ENCODE measurements around the gene AGTPBP1. TPM values are rescaled to one million over a fixed set of nuclear protein-coding genes. Genes with fewer than 3 reads are reported as not detected.
A peak's percentile ranks its signal among the peaks of the same experiment; 100 is the strongest.
"Not testable (repeated sequence)": the region's sequence is repeated elsewhere in the genome, so short reads cannot be mapped to it uniquely, and the experiment has no call there.

Gene AGTPBP1
- total RNA-seq, 1 donor from 2014 or later: 34.4 TPM

DNA sequence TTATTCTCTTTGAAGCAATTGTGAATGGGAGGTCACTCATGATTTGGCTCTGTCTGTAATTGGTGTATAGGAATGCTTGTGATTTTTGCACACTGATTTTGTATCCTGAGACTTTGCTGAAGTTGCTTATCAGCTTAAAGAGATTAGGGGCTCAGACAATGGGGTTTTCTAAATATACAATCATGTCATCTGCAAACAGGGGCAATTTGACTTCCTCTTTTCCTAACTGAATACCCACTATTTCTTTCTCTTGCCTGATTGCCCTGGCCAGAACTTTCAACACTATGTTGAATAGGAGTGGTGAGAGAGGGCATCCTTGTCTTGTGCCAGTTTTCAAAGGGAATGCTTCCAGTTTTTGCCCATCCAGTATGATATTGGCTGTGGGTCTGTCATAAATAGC is 22.3 kb downstream of the AGTPBP1 start:
- not testable (repeated sequence) for DNase-seq

- DNase-seq: not testable (repeated sequence)
These were observed 23.9 kb downstream of the AGTPBP1 start for GRCh38 chr9:85717818-85718217.

- no peak for DNase-seq
These were observed 24.5 kb downstream of the AGTPBP1 start for GRCh38 chr9:85717220-85717619.

DNA sequence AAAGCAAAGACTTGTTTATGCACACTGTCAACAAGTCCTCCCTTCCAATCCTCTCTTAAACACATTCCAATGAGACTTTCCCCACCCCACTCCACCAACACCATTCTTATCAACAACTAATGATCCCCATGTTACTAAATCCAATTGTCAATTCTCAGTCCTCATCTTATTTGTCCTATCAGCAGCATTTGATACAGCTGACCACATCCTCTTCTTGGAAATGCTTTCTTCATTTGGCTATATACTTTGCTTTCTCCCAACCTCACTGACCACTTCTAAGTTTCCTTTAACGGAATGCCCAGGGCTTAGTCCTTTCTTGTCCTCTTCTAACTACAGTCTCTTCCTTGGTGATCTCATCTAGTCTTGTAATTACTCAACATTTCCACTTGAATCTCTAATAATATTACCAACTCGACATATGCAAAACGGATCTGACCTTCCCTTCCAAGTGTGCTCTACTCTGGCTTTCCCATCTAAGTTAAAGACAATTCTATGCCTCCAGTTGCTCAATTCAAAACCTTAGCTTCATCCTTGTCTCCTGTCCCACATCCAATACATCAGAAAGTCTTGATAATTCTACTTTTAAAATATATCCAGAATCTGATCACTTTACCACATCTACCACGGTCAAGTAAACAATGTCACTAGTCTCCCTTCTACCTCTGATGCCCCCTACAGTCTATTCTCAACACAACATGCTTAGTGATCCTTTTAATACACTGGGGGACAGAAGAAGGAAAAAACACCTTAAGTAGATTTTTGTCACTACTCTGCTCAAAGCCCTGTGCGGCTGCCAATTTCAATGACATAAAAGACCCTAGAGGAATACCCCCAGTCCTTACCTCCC is 25.5 kb downstream of the AGTPBP1 start:
- DNase-seq: no peak

DNA sequence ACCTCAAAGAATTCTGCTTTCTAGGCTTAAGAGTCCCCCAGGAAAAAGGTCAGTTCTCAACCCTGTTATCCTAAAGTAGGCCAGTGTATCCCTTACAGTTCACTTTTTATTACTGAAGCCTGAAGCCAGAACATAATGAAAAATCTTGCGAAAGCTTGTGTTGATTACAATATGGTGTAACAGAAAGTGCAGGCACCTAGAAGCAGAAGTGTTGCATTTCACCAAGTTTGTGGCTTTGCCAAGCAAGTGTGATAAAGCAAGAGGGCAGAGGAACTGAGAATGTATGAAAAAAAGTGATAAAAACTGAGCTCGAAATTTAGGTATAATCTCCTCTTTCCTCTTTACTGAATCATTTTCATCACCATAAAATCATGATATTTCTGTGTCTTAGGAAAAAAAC is 26.2 kb downstream of the AGTPBP1 start:
- DNase-seq: no peak

GRCh38 chr9:85713897-85714296 is 27.9 kb downstream of the AGTPBP1 start:
- no peak for DNase-seq

DNA sequence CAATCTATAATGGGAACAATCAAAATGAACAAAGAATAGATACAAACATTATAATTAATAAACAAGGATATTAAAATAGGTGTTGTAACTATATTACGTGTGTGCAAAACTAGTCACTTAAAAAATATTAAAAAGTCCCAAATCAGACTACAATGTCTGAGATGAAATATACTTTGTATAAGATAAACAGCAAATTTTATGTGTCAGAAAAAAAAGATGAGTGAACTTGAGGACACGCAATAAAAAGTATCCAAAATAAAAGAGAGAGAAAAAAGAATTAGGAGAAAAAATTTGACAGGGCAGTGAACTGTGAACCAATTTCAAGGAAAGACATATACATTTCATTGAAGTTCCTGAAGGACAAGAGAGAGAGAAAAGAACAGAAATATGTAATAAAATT is 37.0 kb downstream of the AGTPBP1 start:
- DNase-seq: no peak

DNA sequence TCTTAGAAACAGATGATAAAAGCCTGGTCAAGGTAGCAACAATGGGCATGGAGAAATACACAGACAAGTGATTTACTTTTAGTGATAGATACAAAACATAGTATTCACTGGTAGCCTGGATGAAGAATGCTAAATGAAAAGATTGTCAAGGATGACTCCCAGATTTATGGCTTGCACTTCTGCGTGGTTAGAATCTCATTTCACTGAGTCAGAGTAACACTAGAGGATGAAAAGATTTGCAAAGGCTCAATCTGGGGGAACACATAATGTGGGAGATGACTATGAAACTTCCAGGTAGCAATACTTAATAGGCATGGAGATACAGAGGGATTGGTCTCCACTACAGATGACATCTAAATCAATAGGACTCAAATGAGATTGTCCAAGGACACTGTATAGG is 38.4 kb downstream of the AGTPBP1 start:
- DNase-seq: no peak

DNA sequence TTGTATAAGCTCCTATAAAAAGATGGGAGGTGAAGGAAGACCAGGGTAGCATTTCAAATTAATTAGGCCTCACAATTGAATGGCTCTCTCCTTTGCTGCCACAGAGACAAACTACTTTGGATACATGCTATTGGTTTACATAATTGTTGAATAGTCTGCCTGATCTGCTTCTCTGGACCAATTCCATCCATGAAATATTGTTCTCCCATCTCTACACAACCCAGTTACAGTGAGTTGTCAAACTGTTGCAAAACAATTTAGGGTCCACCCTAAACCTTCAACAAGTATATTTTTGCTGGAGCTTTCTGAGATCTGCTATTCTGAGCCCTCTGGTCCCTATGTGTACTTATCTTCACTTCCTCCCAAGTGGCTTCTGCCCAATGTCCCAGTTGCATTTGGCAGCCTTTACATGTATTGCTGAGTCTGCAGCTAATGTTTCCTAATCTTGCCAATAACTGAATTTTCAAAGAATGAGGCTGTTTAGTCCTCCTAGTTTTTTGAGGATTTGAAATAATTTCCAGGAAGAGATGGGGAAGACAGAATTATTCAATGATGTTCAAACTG is 38.9 kb downstream of the AGTPBP1 start:
- no peak for DNase-seq

DNA sequence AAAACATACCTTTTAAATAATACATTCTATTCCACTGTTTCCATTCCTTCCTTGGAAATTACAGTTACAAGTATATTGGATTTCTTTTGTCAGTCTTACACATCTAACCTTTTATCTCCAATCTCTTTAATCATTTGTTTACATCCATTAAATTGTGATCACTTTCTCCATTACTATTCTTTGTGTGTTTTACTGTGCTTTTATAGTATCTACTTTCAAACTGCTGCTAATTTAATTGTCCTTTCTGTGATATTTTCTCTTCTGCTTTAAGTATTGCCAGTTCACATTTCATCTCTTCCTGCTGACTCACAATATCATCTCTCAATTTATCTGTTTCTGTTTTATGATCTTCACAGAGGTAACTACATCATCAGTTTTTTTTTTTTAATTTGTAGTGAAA is 39.6 kb downstream of the AGTPBP1 start:
- no peak for DNase-seq

DNA sequence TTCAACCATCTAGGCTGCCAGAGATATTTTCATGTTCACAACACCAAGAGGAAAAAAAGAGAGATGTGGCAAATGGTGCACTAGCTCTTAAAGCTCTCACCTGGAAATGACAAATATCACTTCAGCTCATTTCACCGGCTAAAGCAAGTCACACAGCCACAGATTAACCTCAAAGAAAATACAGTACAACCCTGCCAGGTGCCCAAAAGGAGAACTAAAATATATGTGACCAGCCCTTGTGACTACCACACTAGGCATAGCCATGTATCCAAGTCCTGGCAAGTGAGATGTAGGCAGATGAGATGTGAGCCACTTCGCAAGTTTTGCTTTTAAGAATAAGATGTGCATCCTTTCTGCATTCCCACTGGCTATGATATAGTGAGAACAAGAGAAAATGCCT is 41.4 kb downstream of the AGTPBP1 start:
- no peak for DNase-seq

DNA sequence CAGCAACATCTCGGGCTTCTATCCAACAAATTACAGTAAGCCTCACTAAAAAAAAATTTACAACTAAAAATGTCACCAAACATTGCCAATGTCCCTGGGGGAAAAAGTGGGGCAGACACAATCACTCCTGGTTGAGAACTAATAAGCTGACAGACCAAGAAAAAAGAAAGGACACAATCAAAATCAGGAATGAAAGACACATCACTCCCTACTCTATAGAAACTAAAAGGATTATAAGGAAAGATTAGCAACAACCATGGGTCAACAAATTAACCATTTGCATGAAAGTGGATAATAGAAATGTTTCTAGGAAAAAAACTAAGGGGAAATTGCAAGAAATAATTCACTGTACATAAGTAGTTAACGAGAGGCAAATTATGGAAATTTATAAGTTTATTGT is 53.4 kb downstream of the AGTPBP1 start:
- DNase-seq: no peak

DNA sequence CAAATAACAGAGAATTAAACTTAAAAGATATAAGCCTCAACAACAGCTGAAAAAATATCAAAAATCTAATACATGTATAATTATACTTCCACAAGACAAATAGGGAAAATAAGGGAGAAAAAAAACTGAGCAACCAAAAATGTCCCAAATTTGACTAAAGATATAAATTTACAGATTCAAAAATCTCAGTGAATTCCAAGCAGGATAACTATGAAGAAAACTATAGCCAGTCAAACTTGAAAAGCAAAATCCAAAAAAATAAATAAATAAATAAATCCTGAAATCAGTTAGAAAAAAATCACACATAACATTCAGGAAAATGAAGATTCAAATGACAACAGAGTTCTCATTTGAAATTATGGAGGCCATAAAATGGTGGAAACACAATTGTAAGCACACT is 56.7 kb downstream of the AGTPBP1 start:
- no peak for DNase-seq

DNA sequence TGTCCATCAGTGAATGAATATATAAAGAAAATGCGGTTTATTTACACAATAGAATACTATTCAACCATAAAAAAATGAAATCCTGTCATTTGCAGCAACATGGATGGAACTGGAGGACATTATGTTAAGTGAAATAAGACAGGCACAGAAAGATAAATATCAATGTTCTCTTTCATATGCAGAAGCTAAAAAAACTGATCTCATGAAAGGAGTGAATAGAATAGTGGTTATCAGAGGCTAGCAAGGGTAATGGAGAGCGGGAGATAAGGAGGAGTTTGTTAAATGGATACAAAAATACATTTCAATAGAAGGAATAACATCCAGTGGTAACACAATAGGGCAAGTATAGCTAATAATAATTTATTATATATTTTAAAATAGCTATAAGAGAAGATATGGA is 65.0 kb downstream of the AGTPBP1 start:
- no peak for DNase-seq

DNA sequence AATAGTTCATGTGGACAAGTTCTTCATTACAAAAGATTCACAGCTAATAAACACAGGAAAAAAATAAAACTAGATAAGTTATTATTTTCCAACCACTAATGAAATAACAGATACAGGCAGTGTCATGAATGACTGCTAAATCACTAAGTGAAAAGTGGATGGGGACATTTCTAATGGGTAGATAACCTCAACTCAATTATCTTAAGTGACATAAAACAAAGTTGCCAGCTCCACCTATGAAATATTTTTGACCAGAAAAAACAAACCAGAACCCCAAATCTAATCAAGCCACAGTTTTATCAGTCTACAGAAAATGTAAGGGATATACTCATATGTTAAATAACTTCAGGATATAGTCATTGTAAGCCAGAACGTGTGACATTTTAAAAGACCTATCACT is 74.4 kb downstream of the AGTPBP1 start:
- no peak for DNase-seq

GRCh38 chr9:85666086-85666485 is 75.7 kb downstream of the AGTPBP1 start:
- DNase-seq: no peak

DNA sequence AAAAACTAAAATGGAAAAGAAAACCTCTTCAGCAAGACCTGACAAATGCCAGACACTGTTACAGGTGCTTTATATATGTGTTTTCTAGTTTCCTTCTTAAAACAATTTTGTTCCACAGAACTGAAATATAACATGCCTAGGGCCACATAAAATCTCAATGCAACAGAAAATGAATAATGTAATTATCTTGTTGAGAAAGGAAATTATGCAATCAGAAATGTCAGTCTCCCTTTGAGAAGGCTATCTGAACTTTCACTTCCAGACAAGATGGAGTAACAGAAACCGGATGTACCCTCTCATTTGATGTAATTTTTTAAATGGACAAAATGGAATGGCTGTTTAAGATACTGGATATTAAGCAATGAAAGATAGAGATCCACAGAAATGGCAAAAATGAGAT is 79.2 kb downstream of the AGTPBP1 start:
- no peak for DNase-seq

DNA sequence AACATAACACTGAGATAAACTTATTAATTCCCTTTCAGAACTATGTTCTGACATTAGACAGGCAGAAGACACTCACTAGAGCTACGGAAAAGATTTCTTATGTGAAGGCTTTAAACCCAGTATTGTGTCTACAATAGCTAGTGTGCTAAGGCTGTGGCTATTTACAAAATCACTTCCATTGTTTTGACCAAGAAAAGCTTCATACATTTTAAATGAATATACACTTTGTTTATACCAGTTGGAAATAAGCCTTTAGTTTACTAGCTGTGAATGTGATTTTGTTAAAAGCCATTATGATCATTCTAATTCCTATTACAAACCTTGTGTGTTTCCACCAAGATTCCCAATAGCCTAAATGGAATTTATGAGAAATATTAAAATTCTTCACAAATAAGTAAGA is 83.0 kb downstream of the AGTPBP1 start:
- DNase-seq: no peak

DNA sequence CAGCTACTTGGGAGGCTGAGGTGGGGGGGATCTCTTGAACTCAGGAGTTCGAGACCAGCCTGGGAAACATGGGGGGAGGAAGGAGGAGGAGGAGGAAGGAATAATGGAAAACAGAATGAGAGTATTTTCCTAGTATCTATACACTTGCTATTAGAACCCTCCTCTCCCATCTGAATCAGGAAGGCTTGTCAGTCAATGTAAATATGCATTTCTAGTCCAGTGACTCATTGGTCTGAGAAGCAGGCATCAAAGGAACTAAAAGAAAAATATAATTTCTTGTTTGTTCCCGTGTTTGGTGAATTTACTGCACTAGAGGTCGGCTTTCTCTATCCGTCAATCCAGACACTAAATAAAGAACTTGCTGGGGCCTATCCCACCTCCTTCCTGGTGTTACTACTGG is 88.6 kb downstream of the AGTPBP1 start:
- no peak for DNase-seq

DNA sequence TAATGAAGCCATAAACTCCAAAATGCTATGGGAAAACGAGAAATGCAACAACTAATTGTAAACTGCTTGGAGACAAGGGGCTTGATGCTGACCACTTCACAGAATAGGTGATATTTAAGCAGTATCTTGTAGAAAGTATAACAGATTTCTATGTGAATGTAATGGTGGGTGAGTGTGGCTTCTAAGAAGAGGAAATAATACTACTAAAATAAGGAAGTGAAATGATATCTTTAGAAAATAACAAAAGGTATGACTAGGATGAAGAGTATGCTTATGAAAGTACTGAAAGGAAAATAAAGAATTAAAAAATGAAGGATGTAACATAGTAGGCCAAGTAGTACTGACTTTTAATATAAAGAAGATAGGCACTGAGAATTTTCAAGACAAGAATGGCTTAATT is 94.2 kb downstream of the AGTPBP1 start:
- DNase-seq: no peak

- no peak for DNase-seq
These were observed 95.7 kb downstream of the AGTPBP1 start for GRCh38 chr9:85645909-85646627.

DNA sequence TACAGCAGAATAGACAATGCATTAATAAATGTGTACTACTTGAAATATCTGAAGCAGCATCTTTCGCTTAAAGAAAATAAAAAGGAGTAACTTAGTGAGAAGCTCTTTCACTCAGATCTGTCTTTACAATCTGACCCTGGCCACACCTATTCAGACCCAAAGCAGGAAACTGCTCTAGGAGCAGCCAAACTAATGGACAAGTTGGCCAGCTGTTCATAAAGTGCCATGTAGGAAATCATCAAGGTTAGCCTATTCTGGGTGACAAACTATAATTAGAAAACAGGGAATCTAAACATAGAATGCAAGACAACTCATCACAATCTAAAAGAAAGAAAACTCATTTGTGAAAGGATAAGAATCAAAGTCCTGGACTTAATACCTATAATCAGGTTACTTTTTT is 101.3 kb downstream of the AGTPBP1 start:
- peak; percentile 16 for DNase-seq

DNA sequence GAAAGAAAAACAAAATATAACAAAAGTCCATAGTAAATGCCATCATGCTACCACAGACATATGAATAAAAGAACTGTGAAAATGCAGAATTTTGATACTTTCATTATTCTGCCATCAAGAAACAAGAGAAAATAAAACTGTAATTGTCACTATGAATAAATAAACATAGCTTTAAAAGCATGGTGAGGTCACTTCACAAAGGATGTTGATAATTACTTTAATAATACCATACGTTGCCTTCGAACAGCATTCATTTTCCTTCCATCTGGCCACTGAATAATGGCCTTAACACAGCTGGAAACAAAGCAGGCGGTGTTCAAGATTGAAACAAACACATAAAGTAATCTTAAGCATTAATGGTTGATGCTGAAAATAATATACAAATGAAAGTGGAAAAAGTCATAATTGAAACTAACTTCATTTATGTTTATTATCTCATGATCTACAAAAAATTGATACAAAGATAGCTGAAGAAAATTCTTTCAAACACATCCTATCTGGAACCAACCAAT is 102.0 kb downstream of the AGTPBP1 start:
- DNase-seq: peak; percentile 13

DNA sequence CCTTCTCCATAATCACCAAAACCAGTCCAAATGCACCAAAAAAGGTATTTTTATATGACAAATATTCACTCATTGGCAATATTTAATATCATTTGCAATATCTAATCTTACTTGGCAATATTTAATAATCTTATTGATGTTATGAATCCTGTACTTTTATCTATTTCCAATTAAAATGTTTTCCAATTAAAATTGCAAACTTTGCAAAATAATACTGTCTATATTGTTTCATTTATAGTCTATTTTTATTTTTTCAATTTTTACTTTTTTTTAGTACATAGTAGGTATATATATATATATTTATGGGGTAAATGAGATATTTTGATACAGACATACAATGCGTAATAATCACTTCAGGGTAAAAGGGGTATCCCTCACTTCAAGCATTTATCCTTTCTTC is 109.9 kb downstream of the AGTPBP1 start:
- no peak for DNase-seq
